ENCODE measurements around the gene PHACTR1.
"Not testable (repeated sequence)": the region's sequence is repeated elsewhere in the genome, so short reads cannot be mapped to it uniquely, and the experiment has no call there.

PHACTR1 gene

DNA sequence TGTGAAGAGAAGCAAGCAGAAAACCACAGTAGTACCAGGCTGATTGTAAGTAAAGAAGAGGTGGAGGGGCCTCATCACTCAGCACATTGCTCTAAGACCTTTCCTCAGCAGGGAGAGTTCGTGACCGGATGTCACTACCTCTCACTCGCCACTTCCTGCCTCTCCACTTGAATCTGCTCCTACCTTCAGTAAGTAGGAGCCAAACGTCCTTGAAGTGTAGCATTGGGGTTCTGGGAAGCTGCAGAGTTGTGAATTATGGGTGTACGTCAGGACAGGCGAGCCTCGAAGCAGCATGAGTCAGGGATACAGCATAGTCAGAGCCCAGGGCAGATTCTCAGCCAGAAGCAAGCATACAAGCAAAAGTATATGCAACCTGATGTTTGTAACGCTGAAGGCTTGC, 224.9 kb downstream of the PHACTR1 start:
- FAIRE-seq (no peak), DNase-seq (ENCODE audit: extremely low spot score, insufficient read length, low read depth) (no peak)

DNA sequence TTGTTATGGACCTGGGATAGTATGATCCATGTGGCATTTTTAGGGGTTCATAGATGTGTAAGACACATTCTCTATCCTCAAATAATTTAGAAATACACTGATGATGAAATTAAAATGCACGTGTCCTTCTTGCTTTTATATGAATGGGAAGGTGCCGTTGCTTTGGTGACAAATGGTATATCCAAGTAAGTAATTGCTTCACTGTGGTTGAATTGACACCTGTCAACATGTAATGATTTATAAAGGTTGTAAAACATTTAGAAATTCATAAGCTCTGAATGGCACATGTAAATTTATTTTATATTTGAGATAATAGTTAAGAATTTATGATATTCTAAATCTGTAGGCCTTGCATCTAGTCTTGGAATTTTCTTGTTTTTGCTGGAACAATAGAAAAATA, 227.0 kb downstream of the PHACTR1 start:
- no peak for DNase-seq (ENCODE audit: extremely low spot score, insufficient read length, low read depth)
- FAIRE-seq, result no peak

DNA sequence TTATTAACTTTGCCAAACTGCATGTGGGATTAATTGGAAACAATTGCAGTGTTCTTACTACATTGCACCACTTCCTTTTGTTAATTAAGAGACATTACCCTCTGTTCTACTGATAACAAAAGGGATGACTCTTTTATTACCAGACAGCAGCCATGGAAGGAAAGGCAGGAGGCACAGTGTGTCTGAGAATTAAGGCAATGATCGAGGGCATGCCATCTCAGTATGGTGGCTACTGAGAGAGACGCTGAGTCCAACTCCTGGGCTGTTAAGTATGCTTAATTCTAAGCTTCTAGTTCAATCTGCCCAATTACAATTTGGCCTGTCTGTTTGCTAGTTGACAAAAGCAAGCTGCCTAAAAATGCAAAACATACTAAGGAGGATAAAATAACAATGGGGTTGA, 227.4 kb downstream of the PHACTR1 start:
- no peak for FAIRE-seq
- DNase-seq (ENCODE audit: extremely low spot score, insufficient read length, low read depth), result no peak

DNA sequence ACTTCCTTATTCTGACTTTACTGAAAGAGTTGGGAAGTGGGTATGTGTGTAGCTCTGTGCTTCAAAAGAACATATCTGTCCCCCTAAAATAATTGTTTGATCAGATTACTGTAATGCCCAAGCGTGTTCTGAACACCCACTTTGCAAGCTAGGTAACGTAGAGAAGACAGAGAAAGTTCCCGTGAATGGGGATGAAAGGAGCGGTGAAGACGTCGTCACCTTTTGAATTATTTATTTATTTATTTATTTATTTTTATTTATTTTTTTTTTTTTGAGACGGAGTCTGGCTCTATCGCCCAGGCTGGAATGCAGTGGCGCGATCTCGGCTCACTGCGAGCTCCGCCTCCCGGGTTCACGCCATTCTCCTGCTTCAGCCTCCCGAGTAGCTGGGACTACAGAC, 228.0 kb downstream of the PHACTR1 start:
- not testable (repeated sequence) for DNase-seq (ENCODE audit: extremely low spot score, insufficient read length, low read depth); FAIRE-seq

DNA sequence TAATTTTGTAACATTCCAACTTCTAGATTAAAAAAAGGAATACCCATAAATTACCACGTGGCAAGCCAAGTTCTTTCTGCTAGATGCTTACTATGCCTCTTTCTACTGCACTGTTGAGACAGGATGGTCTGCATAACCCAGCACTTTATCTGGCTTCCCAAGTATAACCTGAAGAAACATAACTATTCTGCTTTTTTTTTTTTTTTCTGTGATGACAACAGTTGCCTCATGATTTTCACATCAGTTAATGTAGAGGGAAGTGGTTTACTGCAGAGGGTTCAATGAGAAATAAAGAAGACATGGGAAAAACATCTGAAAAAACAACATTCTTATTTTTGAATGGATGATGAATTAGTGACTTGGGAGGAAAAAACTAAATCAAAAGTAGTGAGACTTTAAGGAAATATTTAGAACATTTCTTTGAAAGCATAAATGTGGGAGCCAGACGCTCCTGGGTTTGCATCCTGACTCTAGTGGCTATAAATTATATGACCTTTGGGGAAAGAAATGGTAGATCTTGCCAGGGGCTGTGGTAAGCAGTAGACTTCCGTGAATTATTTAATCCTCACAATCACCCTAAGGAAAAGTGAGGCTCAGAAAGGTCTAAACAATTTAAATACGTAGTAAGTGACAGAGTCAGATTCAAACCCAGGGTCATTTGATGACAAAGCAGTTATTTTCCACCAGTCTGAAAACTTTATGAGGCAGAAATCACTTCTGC, 230.7 kb downstream of the PHACTR1 start:
- DNase-seq (ENCODE audit: extremely low spot score, insufficient read length, low read depth) (no peak), FAIRE-seq (no peak)

DNA sequence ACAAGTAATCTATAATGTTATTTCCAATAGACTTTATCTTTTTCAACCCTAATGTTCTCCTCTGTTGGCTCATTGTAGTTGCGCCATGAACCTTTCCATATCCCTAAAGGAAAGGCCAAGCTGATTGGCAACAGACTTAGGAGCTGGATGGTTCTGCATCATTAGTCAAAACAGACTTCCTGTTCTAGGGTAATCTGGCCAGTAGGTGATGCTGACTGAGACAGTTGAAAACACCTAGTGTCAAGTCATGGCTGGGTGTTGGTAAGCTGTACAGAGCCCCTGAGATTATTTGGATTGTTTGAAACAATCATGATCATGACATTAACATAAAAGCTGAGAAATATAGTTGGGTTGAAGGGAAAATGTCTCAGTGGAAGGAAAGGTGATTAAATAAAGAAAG, 231.4 kb downstream of the PHACTR1 start:
- FAIRE-seq (no peak), DNase-seq (ENCODE audit: extremely low spot score, insufficient read length, low read depth) (no peak)

DNA sequence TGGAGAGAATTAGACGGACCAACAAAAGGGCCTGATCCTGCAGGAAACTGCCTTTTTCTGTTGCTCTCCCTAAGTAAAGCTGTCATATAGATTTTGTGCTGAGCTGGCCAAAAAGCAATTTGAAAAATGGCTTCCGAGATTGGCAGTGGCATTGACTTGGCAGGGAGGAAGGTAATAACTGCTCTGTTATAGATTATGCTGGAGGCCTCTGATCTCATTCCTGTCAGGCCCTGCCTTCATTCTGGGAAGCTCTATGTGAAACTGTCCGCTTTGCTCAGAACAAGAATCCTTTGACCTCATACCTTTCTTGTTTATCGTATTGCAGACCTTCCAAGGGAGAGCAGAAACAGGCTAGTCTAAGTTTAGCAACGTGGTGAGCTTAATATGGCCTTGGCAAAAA, 234.4 kb downstream of the PHACTR1 start:
- no peak for FAIRE-seq
- DNase-seq (ENCODE audit: extremely low spot score, insufficient read length, low read depth), result no peak

DNA sequence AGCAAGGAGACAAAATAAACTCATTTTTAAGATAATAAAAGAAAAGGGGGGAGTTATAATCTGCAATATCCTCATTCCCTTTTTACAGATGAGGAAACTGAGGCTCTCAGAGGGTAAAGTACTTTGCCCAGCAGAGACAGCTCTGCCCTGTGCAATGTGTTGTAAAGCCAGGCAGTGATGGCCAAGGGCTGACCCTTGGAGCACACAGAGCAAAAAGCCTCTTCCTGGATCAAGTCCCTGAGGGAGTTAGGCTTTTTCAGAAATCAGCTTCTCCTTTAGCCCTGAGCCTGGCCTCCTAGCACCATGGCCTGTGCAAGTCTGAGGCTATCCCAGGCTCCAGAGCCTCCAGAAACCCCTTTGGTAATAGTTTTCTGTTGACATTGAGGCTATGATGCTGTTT, 234.8 kb downstream of the PHACTR1 start:
- no peak for FAIRE-seq
- DNase-seq (ENCODE audit: extremely low spot score, insufficient read length, low read depth), result no peak

DNA sequence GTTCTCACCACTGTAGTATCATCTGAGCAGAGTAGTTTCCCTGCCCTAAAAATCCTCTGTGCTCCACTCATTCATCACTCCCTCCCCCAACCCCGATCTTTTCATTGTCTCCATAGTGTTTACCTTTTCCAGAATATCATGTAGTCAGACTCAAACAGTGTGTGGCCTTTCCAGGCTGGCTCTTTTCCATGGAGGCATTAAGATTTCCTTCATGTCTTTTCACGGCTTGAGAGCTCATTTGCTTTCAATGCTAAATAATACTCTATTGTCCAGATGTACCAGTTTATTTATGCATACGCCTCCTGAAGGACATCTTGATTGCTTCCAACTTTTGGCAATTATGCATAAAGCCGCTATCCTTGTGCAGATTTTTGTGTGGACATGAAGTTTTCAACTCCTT, 235.8 kb downstream of the PHACTR1 start:
- DNase-seq (ENCODE audit: extremely low spot score, insufficient read length, low read depth), result no peak
- FAIRE-seq, result no peak

DNA sequence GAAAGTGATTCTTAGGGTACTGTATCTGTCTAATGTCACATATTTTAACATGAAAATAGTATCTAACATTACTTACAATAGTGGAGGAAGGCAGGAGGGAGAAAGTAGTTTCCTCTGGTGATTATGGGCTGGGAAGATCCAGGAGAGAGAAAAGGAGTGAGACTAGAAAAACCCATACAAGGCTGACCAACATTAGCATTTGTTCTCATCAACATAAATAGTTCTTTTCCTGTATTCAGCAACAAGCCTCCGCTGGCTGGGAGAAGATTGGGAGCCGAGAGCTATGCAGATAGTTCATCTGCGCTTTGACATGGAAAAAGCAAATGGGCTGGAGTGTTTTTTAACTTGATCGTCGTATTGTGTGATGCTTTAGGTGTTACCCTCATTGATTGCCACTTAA, 239.4 kb downstream of the PHACTR1 start:
- FAIRE-seq (no peak), DNase-seq (ENCODE audit: extremely low spot score, insufficient read length, low read depth) (no peak)

DNA sequence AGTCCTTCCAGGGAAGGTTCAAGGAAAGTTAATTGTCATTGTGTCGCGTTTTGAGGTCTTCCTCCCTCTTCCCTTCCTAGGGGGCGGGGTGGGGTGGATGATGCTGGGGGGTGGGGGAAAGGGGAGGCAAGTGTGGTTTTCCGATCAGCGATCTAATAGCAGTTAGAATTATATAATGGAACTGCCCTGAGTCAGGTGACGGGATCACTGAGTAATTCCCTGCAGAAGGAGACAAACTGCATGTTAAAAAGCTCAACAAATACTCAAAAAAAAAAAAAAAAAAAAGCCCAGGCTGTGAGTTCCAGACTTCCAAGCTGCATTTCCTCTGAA, 240.4 kb downstream of the PHACTR1 start:
- DNase-seq (ENCODE audit: extremely low spot score, insufficient read length, low read depth) (no peak), FAIRE-seq (no peak)

DNA sequence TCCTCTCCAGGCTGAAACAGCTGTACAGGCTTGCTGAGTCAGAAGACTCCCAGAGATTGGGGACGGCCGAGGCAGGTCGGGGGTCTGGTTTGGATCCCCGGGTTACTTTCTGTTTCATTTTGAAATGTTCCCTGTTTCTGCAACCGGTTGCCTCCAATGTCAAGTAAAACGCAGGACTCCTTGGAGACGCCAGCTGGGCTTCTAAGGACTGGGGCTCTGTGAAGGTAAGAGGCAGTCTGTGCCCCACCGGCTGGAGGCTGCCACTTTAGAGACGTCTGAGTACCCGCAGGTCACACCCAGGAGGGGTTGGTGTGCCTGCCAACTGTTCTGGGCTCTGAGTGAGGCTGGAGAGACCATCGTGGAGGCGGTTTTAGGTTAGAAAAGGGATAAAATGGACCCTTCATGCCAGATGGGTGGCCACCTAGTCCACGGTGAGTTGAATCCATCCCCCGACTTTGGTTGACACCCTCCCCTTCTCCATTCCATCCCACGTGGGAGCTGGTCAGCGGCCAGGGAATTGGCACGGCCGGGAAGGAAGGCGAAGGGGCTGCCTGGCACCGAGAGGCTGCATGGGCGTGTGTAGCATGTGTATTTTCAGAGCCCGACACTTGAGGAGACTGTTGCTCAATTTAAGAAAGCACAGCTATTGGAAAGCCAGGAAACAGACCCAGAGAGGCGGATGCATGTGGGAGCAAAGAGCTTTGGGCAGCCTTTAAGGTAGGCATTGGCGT, 240.9 kb downstream of the PHACTR1 start:
- DNase-seq (ENCODE audit: extremely low spot score, insufficient read length, low read depth) (no peak), FAIRE-seq (no peak)

DNA sequence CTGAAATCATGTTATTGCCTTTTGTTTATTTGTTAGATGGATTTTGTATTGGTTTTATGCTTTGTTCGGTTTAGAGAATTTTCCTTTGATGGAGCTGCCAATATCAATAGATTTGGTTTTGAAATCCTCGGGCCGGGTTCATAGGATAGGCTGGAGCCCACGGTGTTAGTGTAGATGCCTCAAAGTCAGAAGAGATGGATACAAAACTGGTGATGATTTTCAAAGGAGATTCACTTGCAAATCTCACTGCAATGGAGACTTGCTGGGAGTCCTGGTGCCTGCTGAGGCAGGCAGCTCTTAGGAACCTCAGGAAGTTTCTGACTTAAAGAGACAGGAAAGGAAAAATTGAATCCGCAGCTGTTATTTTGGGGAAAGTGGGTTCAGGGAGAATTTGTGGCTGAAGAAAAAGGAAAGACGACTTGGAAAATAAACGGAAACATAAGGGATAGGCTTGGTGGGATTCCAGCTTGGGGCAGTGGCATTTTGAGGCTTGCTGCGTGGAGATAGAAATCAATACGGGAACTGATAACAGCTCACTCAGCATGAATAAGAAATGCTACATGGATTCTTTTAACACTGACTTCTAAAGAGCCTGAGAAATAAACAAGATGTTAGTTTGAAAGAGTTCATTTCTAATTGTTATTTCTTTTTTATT, 241.6 kb downstream of the PHACTR1 start:
- FAIRE-seq, result no peak
- DNase-seq (ENCODE audit: extremely low spot score, insufficient read length, low read depth), result no peak

DNA sequence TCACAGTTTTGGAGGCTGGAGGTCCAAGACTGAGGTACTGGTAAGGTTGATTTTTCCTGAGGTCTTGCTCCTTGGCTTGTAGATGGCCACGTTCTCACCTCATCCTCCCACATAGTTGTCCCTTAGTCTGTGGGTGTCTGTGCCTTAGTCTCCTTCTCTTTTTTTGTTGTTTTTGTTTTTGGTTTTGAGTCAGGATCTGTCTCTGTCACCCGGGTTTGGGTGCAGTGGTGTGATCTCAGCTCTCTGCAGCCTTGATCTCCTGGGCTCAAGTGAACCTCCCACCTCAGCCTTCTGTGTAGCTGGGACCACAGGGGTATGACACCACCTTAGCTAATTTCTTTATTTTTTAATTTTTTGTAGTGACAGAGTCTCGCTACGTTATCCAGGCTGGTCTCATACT, 245.2 kb downstream of the PHACTR1 start:
- FAIRE-seq, result no peak

DNA sequence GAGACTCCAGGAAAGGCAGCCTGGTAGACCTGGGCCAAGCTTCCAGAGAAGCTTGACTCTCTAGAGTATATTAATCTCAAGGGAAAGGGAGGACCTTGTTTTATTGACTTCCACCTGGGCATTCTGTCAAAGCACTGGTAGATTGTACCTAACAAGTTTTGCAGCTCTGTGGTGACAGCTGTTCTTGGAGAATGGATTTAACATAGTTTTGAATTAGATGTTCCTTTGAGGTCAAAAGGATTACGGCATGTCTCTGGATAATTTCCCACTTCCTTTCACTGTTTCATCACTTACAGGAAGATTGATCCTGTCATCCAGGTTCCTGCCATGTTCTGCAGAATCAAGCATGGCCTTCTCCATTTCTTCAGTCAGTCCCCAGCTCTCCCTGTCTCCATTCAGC, 246.0 kb downstream of the PHACTR1 start:
- no peak for FAIRE-seq
- no peak for DNase-seq (ENCODE audit: extremely low spot score, insufficient read length, low read depth)

More for the DNA sequence above, 245.2 kb downstream of the PHACTR1 start:
- DNase-seq (ENCODE audit: extremely low spot score, insufficient read length, low read depth), result no peak

DNA sequence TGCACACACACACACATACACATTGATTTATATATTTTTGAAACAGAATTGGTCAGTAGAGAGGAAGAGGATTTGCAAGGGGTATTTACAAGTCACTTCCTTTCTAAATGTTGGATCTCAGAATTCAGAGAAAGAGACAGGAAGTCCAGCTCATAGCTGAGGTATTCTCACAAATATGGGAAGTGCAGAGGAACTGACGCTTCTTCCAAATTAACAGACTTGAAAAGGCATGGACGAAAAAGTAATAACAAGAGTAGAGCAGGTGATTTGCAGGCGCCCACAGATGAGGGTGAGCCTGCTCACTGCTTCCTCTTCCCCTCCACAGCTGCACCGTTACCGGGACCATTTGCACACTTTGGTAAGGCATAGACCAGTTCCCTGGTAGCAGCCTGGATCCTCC, 246.4 kb downstream of the PHACTR1 start:
- no peak for FAIRE-seq
- no peak for DNase-seq (ENCODE audit: extremely low spot score, insufficient read length, low read depth)

DNA sequence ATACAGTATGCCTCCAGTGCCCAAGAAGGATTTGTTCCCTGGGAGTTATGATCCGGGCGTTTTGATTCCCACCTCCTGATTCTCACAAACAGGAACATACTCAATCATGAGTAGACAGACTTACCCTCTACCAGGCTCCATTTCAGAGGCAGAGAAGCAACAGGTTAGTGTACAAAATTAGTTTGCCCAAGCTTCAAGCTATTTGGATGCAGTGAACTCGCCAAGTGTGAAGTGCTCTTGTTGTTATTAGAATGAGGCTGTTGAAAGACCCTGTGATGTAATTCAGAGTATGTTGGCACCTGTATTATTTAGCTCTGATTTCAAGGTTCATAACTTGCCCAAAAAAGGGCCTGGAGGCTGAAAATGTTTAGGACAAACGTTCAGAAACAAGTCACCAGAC, 247.0 kb downstream of the PHACTR1 start:
- FAIRE-seq (no peak), DNase-seq (ENCODE audit: extremely low spot score, insufficient read length, low read depth) (no peak)

DNA sequence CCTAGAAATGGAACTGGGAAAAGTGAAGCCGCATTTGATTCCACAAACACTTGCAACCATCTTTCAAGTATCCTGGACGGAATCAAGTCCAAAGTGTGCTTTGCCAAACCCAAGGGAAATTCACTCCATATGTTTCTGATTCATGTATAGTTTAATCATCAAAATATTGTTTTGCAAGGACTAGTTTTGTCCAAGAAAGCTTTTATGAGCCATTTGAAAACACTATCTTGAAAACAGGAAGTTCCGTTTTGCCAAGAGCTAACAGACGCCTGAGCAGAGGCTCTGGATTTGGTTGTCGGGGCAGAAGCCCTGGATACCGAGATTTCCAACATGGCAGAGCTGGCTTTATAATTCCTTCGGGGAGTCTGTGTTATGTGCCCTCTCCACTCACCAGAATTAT, 251.1 kb downstream of the PHACTR1 start:
- no peak for FAIRE-seq
- no peak for DNase-seq (ENCODE audit: extremely low spot score, insufficient read length, low read depth)

DNA sequence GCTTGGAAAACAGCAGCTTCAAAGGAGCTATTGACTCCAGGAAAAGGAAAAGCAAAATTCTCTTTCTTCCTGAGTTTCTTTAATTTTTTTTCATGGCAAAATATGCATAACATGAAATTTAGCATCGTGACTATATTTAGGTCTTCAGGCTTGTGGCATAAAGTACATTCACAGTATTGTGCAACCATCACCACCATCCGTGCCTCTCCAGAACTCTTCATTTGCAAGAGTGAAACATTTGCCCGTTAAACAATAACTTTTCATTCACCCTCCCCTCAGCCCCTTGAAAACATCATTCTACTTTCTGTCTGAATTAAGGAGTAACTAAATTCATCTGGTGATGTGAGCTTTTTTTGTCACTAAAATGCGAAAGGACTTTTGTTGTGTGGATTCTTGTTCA, 251.7 kb downstream of the PHACTR1 start:
- FAIRE-seq (no peak), DNase-seq (ENCODE audit: extremely low spot score, insufficient read length, low read depth) (no peak)

DNA sequence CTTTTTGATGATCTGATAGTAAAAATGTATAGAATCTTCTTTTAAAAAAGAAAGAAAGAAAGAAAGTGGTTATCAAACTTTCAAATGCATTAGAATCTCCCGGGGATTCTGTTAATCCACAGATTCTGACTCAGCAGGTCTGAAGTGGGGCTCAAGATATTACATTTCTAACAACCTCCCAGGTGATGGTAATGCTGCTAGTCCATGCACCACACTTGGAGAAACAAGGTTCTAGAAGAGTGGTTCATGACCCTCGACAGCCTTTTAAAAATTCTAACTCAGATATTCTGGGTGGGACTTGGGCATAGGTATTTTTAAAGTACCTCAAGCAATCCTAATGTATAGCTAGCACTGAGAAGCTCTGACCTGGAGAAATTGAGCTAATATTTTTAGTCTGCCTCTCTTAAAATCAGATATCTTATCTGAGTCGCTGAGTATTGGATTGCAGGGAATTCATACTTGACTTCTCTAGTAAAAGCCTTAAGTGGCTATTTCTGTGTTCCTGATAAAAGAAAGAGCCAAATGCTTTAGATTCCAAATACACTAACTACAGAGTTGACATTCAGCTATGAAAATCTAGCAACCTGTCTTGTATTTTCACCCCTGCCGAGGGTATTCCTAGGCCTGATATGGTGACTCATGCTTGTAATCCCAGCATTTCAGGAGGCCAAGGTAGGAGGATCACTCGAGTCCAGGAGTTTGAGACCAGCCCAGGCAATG, 252.4 kb downstream of the PHACTR1 start:
- no peak for FAIRE-seq

DNA sequence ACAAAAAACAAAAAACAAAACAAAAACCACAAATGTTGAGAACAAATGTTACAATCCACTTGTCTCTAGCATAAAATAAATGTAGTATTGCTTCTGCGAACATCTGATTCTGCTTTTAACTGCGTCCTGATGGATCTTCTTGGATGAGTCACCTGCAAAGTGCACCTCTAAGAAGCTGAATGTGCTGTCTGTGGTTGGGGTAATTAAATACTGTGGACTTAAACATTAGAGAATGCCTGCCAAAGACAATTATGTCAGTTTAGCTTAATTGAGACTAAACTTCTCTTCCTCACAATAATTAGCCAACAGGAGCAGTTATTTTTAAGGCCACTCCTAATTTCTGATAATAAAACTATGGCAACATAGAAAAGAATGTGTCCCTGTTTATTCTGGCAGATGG, 253.4 kb downstream of the PHACTR1 start:
- FAIRE-seq (no peak), DNase-seq (ENCODE audit: extremely low spot score, insufficient read length, low read depth) (no peak)

More for the DNA sequence above, 252.4 kb downstream of the PHACTR1 start:
- no peak for DNase-seq (ENCODE audit: extremely low spot score, insufficient read length, low read depth)
